ENCODE measurements around the gene GLIPR2.

Gene GLIPR2

GRCh38 chr9:36207546-36208012 is 71.0 kb downstream of the GLIPR2 start:
- no peak for DNase-seq

GRCh38 chr9:36208521-36209253 is 72.2 kb downstream of the GLIPR2 start:
- DNase-seq = no peak

GRCh38 chr9:36210722-36211121 is 74.2 kb downstream of the GLIPR2 start:
- no peak for DNase-seq

GRCh38 chr9:36211510-36211909 is 75.0 kb downstream of the GLIPR2 start:
- DNase-seq = no peak

GRCh38 chr9:36213387-36213786 is 76.9 kb downstream of the GLIPR2 start:
- no peak for DNase-seq
